CD4-positive, alpha-beta memory T cell (primary cell): ENCODE results near the gene TNS1. TPM values are rescaled to one million over a fixed set of nuclear protein-coding genes. Genes with fewer than 3 reads are reported as not detected.
A peak's percentile ranks its signal among the peaks of the same experiment; 100 is the strongest.

Experiments used
- CTCF ChIA-PET: fragments of 350-600 bp; sonication (Branson Sonifier 250); formaldehyde crosslinking; loops from one replicate; lab custom pipeline; 2021; ENCODE audit warnings: inconsistent platforms; ENCODE audit not compliant: partially characterized antibody; lab: Charles Lee
- POLR2A ChIA-PET: fragments of 350-600 bp; sonication (Branson Sonifier 250); formaldehyde crosslinking; loops from one replicate; lab custom pipeline; 2021; ENCODE audit not compliant: partially characterized antibody; lab: Charles Lee
- DNase-seq, 5 donors: peaks; one replicate each; pipeline versions ENCODE4 v3.0.0 to v3.0.0-alpha.2; 2020 to 2022; ENCODE audit warnings: mixed read lengths in 1 of 5
- H3K27ac ChIP-seq: one replicate; pipeline ENCODE4 v1.7.0; 2013; ENCODE audit warnings: low read depth, low read length
- H3K27me3 ChIP-seq: 2 replicates; pipeline ENCODE4 v1.7.0; 2013; ENCODE audit warnings: mild to moderate bottlenecking, low read length, moderate library complexity; ENCODE audit not compliant: insufficient read depth
- H3K36me3 ChIP-seq: 2 replicates; pipeline ENCODE4 v1.7.0; 2013; ENCODE audit warnings: mild to moderate bottlenecking, low read length, moderate library complexity; ENCODE audit not compliant: insufficient read depth
- H3K4me1 ChIP-seq: 2 replicates; pipeline ENCODE4 v1.7.0; 2013; ENCODE audit warnings: mild to moderate bottlenecking, low read length, moderate library complexity; ENCODE audit not compliant: insufficient read depth
- H3K4me3 ChIP-seq, 2 donors: one replicate each; pipeline ENCODE4 v1.7.0; 2013; ENCODE audit warnings: low read length in 2 of 2, mild to moderate bottlenecking in 1 of 2
- H3K9me3 ChIP-seq, 2 donors: one replicate each; pipeline ENCODE4 v1.7.0; 2013; ENCODE audit warnings: low read length in 2 of 2, control low read depth in 1 of 2; ENCODE audit not compliant: control insufficient read depth in 1 of 2
- H3K27ac Mint-ChIP-seq, 7 donors: one replicate each; pipeline ENCODE4 v1.8.0; 2020 to 2021; ENCODE audit warnings: mixed read lengths in 7 of 7, mild to moderate bottlenecking in 6 of 7, inconsistent platforms in 3 of 7, moderate library complexity in 3 of 7
- H3K27me3 Mint-ChIP-seq, 2 donors: one replicate each; pipeline ENCODE4 v1.8.0; 2020 to 2021; ENCODE audit warnings: mixed read lengths in 2 of 2
- H3K36me3 Mint-ChIP-seq, 2 donors: one replicate each; pipeline ENCODE4 v1.8.0; 2020 to 2021; ENCODE audit warnings: mixed read lengths in 2 of 2, inconsistent platforms in 1 of 2, mild to moderate bottlenecking in 1 of 2
- H3K4me1 Mint-ChIP-seq, 4 donors: one replicate each; pipeline ENCODE4 v1.8.0; 2020 to 2021; ENCODE audit warnings: mixed read lengths in 4 of 4, mild to moderate bottlenecking in 1 of 4
- H3K4me3 Mint-ChIP-seq, 8 donors: one replicate each; pipeline ENCODE4 v1.8.0; 2020 to 2021; ENCODE audit warnings: mixed read lengths in 8 of 8, mild to moderate bottlenecking in 7 of 8, moderate library complexity in 6 of 8, inconsistent platforms in 3 of 8
- H3K9me3 Mint-ChIP-seq, 8 donors: one replicate each; pipeline ENCODE4 v1.8.0; 2020 to 2021; ENCODE audit warnings: mixed read lengths in 8 of 8, mild to moderate bottlenecking in 5 of 8, inconsistent platforms in 3 of 8, moderate library complexity in 1 of 8
- intact Hi-C: fragments of 100-400 bp; cut with micrococcal nuclease; formaldehyde crosslinking; loops from one replicate; pipeline ENCODE4 v1.15.1; 2023
- polyA plus RNA-seq, 2 donors: library from polyadenylated mRNA; unstranded; fragments of 300-500 nt; fragmentation: Illumina TruSeq; gene quantifications; one replicate each; pipeline ENCODE4 v1.2.3, GENCODE V29; 2021
- total RNA-seq, 2 experiments: library from RNA; stranded (reverse); gene quantifications; one replicate each; pipeline ENCODE4 v1.2.3, GENCODE V29; 2021

TNS1 gene
- total and polyA plus RNA-seq, 4 experiments from 2014 or later, result 0.78 to 1.2 TPM; not detected in 2

DNA sequence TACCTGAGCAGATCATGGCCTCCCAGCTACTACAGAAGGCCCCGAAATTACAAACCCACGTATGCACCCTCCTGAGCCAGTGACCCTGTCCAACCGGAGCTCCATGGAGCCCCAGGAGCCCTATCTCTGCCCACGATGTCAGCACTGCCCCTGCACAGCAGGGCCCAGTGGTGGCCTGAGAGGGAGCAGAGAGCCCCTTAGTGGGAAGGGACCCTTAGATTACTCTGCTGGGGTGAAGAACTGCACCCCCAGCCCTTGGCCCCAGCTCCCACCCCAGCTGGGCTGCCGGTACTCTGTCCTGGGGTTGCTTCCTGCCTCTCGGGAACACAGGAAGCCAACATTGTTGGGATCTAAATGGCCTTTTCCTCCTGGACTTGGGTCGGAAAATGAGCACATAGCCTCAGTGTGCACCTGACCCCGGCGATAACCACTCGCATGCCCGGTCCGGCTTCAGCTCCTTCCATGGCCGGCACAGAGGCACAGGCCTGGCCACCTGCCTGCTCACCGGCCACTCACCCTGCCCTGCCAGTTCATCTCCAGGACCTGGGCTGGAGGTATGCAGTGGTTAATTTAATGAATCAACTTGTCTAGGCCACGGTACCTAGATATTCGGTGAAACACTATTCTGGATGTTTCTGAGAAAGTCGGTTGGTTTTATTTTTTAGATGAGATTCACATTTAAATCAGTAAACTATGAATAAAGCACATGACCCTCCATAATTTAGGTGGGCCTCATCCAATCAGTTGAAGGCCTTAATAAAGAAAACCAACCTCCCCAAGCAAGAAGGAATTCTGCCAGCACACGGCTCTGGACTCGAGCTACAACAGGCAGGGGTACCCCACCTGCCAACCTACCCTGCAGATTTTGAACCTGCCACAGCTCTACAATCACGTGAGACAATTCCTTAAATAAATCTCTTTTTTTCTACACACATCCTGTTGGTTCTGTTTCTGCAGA lies 19.2 kb downstream of the TNS1 start:
- peak overlapping the region in 1 of 7 donors; percentile 25 for H3K27ac Mint-ChIP-seq
- Histone ChIP-seq H3K4me3 (no peak overlapping the region), H3K27ac (no peak overlapping the region), H3K9me3 (no peaks in the 10 kb centered on the region), H3K4me1 (no peaks in the 10 kb centered on the region), H3K27me3 (no peaks in the 10 kb centered on the region), H3K36me3 (no peaks in the 10 kb centered on the region)
- ChIA-PET CTCF (interaction anchor here (0.7 kb wide), 1 partner anchor 222 kb away, joined by 3 read pairs; no protein-coding TSS in a partner anchor), POLR2A (no interaction called here)
- H3K36me3 Mint-ChIP-seq, result no peaks in the 10 kb centered on the region
- no peak for DNase-seq
- intact Hi-C loops, result no loop called here
- peaks cover 0 to 3% of the 10 kb centered on the region in 2 donors for H3K27me3 Mint-ChIP-seq
- no peak overlapping the region for H3K4me3 Mint-ChIP-seq
- H3K9me3 Mint-ChIP-seq, result peaks cover 0 to 2% (median 0%) of the 10 kb centered on the region in 8 donors
- H3K4me1 Mint-ChIP-seq, result peaks cover 0 to 3% (median under 1%) of the 10 kb centered on the region in 4 donors

DNA sequence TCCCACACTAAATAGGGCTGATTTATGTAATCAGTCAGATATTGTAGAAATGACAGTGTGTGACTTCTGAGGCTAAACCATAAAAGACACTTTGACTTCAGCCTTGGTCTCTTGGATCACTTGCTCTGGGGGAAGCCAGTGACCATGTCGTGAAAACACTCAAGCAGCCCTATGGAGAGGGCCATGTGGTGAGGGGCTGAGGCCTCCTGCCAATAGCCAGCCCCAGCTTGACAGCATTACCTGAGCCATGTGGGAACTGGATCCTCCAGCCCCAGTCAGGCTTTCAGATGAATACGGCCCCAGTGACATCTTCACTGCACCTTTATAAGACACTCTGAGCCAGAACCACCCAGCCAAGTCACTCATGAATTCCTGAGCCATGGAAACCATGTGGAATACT lies 20.8 kb downstream of the TNS1 start:
- Histone ChIP-seq H3K4me3 (no peak overlapping the region), H3K27me3 (no peaks in the 10 kb centered on the region), H3K4me1 (no peaks in the 10 kb centered on the region), H3K27ac (no peak overlapping the region), H3K9me3 (no peaks in the 10 kb centered on the region), H3K36me3 (no peaks in the 10 kb centered on the region)
- ChIA-PET POLR2A (no interaction called here), CTCF (no interaction called here)
- Mint-ChIP-seq H3K4me3 (no peak overlapping the region), H3K9me3 (peaks cover 0 to 2% (median 0%) of the 10 kb centered on the region in 8 donors), H3K27ac (no peak overlapping the region), H3K36me3 (no peaks in the 10 kb centered on the region), H3K4me1 (peaks cover 0 to 3% (median 0%) of the 10 kb centered on the region in 4 donors), H3K27me3 (peaks cover 0 to under 1% of the 10 kb centered on the region in 2 donors)
- DNase-seq, result no peak
- intact Hi-C loops, result no loop called here

DNA sequence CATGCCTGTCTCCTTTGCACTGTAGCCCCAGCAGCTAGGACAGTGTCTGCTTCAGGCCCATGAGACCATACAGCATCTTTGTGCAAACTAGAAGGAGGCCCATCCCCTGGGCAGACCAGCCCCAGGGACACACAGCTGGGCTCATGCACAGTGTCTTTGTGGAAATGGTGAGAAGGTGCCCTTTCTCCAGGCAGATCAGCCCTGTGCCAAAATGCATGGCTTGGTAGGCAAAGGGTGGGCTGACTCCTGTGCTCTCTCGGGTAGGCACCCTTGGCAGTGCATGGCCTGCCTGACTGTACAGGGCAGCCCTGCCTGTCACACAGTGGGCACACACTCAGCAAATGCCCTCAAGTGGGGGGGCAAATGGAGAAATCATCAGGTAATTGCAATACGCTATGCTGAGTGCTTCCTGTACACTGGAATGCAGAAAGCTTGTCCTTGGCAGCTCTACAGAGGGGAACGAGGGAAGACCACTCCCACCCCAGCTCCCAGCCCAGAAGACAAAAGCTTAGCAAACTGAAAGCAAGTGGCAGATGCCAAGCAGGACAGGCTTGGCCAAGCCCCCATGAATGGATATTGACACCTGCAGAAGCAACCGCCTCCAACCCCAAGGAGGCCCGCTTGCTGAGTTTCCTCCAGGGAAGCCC lies 21.6 kb downstream of the TNS1 start:
- DNase-seq, result no peak
- Histone ChIP-seq H3K4me1 (no peaks in the 10 kb centered on the region), H3K4me3 (no peak overlapping the region), H3K27ac (no peak overlapping the region), H3K9me3 (no peaks in the 10 kb centered on the region), H3K27me3 (no peaks in the 10 kb centered on the region), H3K36me3 (no peaks in the 10 kb centered on the region)
- H3K27me3 Mint-ChIP-seq, result no peaks in the 10 kb centered on the region
- peaks cover 0 to 2% (median 0%) of the 10 kb centered on the region in 8 donors for H3K9me3 Mint-ChIP-seq
- H3K27ac Mint-ChIP-seq, result no peak overlapping the region
- CTCF ChIA-PET, result interaction anchor here (1.6 kb wide), 2 partner anchors 8 to 10 kb away, joined by 4 to 5 read pairs; no protein-coding TSS in a partner anchor
- H3K36me3 Mint-ChIP-seq, result no peaks in the 10 kb centered on the region
- peaks cover 0 to 3% (median 0%) of the 10 kb centered on the region in 4 donors for H3K4me1 Mint-ChIP-seq
- POLR2A ChIA-PET, result no interaction called here
- intact Hi-C loops, result no loop called here
- H3K4me3 Mint-ChIP-seq, result no peak overlapping the region

DNA sequence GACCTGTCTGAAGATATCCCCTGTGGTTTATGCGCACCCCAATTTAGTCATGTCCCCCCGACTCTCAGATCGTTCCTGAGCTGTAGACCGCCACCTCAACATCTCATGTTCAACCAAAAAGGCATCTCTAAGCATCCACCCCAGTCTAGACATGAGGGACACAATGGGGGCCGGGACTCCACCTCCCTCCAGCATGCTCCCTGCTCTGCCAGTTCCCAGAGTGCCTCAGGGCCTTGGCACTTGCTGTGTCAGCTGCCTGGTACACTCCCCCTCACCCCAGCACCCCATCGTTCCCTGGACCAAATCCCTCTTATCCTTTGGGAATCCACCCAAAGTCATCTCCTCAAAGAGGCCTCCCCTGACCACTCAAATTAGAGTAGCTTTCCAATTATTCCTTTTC lies 22.2 kb downstream of the TNS1 start:
- peaks cover 0 to 2% (median 0%) of the 10 kb centered on the region in 8 donors for H3K9me3 Mint-ChIP-seq
- no peaks in the 10 kb centered on the region for H3K9me3 ChIP-seq
- H3K36me3 Mint-ChIP-seq, result no peaks in the 10 kb centered on the region
- no peak overlapping the region for H3K27ac ChIP-seq
- H3K36me3 ChIP-seq, result no peaks in the 10 kb centered on the region
- intact Hi-C loops, result no loop called here
- H3K27me3 ChIP-seq, result no peaks in the 10 kb centered on the region
- no peak overlapping the region for H3K27ac Mint-ChIP-seq
- H3K4me3 ChIP-seq, result no peak overlapping the region
- H3K4me1 ChIP-seq, result no peaks in the 10 kb centered on the region
- ChIA-PET POLR2A (no interaction called here), CTCF (interaction anchor here (1.6 kb wide), 2 partner anchors 9 to 10 kb away, joined by 4 to 5 read pairs; no protein-coding TSS in a partner anchor)
- no peak overlapping the region for H3K4me3 Mint-ChIP-seq
- peaks cover 0 to 3% (median 0%) of the 10 kb centered on the region in 4 donors for H3K4me1 Mint-ChIP-seq
- H3K27me3 Mint-ChIP-seq, result no peaks in the 10 kb centered on the region
- no peak for DNase-seq

DNA sequence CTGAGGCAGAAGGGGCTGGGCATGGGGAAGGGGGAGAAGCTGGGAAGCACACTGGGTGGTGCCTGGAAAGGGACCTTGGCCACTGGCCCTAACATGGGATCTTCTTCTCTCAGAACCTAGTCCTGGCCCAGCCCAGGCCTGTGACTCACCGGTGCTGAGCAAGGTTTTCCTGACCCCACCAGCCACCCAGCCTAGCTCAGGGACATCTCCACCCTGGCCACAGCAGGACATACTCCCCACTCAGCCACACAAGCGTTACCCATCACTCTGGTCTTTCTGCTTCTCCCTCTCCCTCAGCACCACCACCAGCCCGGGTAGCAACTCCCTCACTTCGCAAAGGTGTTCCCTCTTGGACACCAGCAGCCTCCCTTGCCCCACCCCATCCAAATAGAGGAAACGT lies 22.8 kb downstream of the TNS1 start:
- no peak overlapping the region for H3K27ac ChIP-seq
- H3K9me3 ChIP-seq, result no peaks in the 10 kb centered on the region
- Mint-ChIP-seq H3K36me3 (no peaks in the 10 kb centered on the region), H3K27me3 (no peaks in the 10 kb centered on the region), H3K4me1 (peaks cover 0 to 3% (median 0%) of the 10 kb centered on the region in 4 donors), H3K4me3 (no peak overlapping the region), H3K9me3 (peaks cover 0 to 2% (median 0%) of the 10 kb centered on the region in 8 donors), H3K27ac (no peak overlapping the region)
- ChIA-PET POLR2A (no interaction called here), CTCF (interaction anchor here (1.6 kb wide), 2 partner anchors 9 kb away, joined by 4 to 5 read pairs; no protein-coding TSS in a partner anchor)
- H3K4me1 ChIP-seq, result no peaks in the 10 kb centered on the region
- intact Hi-C loops, result no loop called here
- no peak overlapping the region for H3K4me3 ChIP-seq
- DNase-seq, result no peak
- no peaks in the 10 kb centered on the region for H3K36me3 ChIP-seq
- no peaks in the 10 kb centered on the region for H3K27me3 ChIP-seq

DNA sequence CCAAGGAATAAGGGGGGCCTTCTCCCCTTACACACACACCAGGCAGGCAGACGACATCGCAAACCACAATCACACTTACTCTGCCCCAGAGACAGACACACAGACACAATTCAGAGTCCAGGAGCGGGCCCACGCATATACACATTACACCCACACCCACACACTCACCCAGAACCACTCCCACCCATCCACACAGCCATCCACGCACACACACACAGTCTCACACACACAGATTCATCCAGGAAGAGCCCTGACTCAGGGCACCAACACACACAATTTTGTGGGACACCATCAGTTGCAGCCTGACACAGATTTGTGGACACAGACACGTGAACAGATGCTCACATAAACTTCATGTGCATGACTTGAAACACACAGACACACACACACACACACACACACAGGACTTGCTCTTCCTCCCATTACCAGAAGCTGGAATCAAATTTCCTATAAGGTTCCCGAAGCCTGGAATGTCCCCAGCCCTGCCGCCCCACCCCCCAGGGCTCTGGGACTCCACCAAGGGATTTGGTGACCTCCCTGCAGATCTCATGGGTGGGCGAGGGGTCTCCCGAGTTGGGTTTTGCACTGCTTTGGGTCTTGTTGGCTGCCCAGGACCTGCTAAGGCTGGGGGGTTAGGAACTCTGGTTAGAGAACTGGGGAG lies 23.5 kb downstream of the TNS1 start:
- DNase-seq, result no peak
- intact Hi-C loops, result no loop called here
- H3K36me3 ChIP-seq, result no peaks in the 10 kb centered on the region
- H3K9me3 ChIP-seq, result no peaks in the 10 kb centered on the region
- H3K9me3 Mint-ChIP-seq, result peaks cover 0 to 2% (median 0%) of the 10 kb centered on the region in 8 donors
- no peak overlapping the region for H3K4me3 ChIP-seq
- no peak overlapping the region for H3K27ac ChIP-seq
- H3K4me1 ChIP-seq, result no peaks in the 10 kb centered on the region
- no peak overlapping the region for H3K27ac Mint-ChIP-seq
- peak overlapping the region in 1 of 8 donors; percentile 27 for H3K4me3 Mint-ChIP-seq
- POLR2A ChIA-PET, result no interaction called here
- H3K36me3 Mint-ChIP-seq, result no peaks in the 10 kb centered on the region
- CTCF ChIA-PET, result interaction anchor here (1.6 kb wide), 1 partner anchor 10 kb away, joined by 5 read pairs; no protein-coding TSS in a partner anchor
- no peaks in the 10 kb centered on the region for H3K27me3 Mint-ChIP-seq
- peaks cover 0 to 3% (median 0%) of the 10 kb centered on the region in 4 donors for H3K4me1 Mint-ChIP-seq
- H3K27me3 ChIP-seq, result no peaks in the 10 kb centered on the region
